Bone marrow (tissue), 2 donors: Measurements from ENCODE around the gene UBE3B.
"Not testable (repeated sequence)": the region's sequence is repeated elsewhere in the genome, so short reads cannot be mapped to it uniquely, and the experiment has no call there.

Experiments
- DNase-seq, 2 donors: peaks; one replicate each; lab custom pipeline; 2025; lab: John Stamatoyannopoulos, UW

Gene UBE3B

GRCh38 chr12:109473526-109474270 lies 3.7 kb upstream of the UBE3B start:
- not testable (repeated sequence) for DNase-seq

DNA sequence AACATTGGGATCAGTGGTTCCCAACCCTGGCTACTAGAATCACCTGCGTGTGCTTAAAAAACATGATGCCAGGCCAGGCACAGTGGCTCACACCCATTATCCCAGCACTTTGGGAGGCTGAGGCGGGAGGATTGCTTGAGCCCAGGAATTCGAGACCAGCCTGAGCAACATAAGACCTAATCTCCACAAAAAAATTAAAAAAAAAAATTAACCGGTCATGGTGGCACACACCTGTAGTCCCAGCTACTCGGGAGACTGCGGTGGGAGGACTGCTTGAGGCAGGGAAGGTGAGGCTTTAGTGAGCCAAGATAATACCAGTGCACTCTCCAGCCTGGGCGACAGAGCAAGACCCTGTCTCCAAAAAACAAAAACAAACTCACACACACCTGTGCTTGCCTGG lies 2.3 kb upstream of the UBE3B start:
- no peak for DNase-seq

GRCh38 chr12:109475993-109476806 lies 1.2 kb upstream of the UBE3B start:
- no peak for DNase-seq

- DNase-seq = no peak
Observed at GRCh38 chr12:109476807-109477184, 638 bp upstream of the UBE3B start.

DNA sequence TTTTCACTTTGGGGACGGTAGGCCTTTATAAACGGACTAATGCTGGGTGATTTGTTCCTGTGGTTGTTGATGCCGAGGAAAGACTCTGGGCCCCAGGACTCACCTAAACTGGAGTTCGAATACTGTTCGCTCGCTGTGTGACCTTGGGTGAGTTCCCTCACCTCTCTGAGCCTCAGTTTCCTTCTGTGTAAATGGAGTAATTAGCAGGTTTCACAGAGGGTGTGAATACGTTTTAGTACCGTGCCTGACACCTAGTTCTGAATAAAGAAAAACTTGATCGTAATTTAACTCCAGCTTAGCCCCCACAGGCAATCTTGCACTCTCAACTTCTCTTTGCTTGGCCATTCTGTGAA lies 505 bp downstream of the UBE3B start:
- no peak for DNase-seq

GRCh38 chr12:109479761-109480160 lies 2.3 kb downstream of the UBE3B start:
- no peak for DNase-seq

DNA sequence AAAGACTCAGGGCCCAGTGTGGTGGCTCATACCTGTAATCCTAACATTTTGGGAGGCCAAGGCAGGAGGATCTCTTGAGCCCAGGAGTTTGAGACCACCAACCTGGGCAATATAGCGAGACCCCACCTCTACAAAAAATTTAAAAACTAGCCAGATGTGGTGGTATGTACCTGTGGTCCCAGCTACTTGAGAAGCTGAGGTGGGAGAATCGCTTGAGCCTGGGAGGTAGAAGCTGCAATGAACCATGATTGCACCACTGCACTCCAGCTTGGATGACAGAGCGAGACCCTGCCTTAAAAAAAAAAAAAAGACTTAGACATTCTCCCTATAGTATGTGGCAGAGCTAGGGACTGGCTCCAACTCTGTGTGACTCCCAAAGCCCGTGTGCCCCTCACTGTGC lies 2.9 kb downstream of the UBE3B start:
- DNase-seq = no peak

DNA sequence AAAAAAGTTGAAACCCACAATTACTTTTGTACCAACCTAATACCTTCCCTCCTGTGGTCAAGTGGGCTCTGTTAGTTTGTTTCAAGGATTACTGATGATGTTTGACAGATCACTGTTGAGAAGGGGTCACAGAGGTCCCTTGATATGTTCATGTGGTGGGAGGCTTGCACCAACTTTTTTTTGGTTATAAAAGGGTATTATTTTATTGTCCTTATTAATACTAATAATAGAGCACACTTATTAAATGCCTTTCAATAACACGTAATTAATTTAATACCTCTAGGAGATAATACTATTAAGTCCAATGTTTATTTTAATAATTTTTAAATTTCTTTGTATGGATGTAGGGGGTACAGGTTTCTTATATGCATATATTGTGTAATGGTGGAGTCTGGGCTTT lies 4.4 kb downstream of the UBE3B start:
- DNase-seq = no peak

DNA sequence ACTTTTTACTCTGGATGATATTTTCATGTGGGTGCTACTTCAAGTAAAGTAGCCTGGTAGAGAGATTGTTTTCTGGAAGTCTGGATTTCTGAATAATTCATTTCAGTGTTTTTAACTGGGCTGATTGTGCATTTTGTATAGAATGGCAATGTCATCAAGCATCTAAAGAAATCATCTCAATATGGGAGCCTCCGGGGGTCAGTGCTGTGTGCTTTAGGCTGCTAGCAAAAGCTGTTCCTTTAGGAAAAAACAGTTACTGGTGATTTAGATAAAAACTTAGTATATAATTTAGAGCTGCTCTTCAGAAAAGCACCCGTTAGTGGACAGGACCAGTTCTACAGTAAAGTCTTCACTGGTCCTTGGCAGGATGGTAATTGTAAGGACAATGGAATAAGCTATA lies 5.1 kb downstream of the UBE3B start:
- DNase-seq = no peak

- no peak for DNase-seq
Observed at GRCh38 chr12:109482894-109483293, 5.5 kb downstream of the UBE3B start.

- no peak for DNase-seq
Observed at GRCh38 chr12:109483346-109483745, 5.9 kb downstream of the UBE3B start.

DNA sequence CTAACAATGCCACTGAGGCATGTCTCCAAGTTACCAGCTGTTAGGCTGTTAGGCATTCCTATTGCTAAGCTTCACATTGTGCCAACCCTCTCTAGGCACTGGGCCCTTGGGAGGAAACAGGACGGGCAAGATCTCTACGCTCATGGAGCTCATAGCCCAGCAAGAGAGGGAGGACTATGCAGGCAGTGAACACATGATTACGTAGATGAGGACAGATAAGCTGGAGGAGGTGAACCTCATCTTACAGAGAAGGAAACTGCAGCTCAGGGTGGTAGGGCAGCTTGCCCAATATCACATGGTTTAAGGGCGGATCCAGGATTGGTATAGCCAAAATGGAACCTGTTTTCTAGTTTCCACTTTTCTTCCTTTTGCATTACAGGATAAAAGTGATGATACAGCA lies 7.8 kb downstream of the UBE3B start:
- DNase-seq = no peak

GRCh38 chr12:109487181-109488050 lies 10.0 kb downstream of the UBE3B start:
- DNase-seq = no peak

- DNase-seq = no peak
Observed at GRCh38 chr12:109488051-109488665, 10.7 kb downstream of the UBE3B start.

DNA sequence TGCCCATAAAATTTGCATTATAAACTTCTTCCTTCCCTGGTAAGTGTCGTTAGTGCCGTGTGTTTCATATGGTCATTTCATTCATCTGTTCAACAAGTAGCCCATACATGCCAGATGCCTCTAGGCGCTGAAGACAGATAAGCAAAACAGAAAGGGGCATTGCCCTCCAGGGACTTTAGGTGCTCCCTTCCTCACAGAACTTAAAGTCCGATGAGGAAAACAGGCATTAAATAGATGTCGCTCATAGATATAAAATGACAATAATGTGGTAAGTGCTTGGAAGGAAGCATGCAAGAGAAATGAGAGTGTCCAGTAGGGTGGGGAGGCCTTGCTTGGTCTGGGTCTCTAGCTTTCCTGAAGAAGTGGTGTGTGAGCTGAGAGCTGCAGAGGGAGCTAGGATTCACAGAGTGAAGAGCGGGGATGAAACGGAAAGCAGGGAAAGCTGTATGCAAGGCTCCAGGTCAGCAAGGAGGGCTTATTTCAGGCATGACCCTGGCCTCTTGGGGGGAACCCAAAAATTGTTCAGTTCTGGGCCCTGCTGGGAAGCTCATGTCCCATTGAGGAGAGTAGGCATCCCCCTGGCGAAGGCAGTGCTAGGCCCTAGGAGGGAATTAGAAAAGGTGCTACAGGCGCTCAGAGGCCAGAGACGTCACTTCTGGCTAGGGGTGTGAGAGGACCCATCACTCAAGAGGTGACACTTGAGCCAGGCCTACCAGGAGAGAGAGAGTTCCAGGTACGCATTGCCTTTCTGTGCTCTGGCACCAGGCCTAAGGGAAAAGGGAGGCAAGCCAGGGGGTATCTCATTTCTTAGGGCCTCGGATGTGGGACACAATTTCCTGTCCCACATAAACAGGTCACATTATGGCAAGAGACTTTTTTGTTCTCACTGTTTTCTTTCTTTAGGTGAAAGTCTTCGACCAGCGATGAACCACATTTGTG lies 11.9 kb downstream of the UBE3B start:
- DNase-seq = no peak

- DNase-seq = no peak
Observed at GRCh38 chr12:109489955-109490565, 12.6 kb downstream of the UBE3B start.

DNA sequence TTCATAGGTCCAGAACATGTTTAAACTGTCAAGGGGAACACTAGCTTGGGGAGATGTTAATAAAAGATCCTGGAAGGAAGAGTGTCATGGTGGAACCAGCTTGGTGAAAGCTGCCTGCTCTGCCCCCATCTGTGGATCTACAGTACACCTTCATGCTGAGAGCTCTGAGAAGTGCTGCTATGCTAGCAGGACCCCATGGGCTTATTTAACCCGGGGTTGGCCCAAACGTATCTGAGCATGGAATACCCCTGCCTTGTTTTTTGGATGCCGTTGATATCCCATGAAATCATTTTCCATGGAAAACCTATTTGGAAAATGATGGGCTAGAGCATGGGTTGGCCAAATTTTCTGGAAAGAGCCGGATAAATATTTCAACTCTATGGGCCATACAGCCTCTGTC lies 14.2 kb downstream of the UBE3B start:
- no peak for DNase-seq

DNA sequence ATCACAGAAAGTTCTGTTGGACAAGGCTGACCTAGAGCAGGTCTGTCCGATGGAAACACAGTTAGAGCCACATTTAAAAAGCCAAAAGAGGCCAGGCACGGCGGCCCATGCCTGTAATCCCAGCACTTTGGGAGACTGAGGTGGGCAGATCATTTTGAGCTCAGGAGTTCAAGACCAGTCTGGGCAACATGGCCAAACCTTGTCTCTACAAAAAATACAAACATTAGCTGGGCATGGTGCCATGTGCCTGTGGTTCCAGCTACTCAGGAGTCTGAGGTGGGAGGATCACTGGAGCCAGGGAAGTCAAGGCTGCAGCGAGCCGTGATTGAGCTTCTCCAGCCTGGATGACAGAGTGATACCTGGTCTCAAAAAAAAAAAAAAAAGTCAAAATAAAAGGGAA lies 14.9 kb downstream of the UBE3B start:
- DNase-seq = no peak

DNA sequence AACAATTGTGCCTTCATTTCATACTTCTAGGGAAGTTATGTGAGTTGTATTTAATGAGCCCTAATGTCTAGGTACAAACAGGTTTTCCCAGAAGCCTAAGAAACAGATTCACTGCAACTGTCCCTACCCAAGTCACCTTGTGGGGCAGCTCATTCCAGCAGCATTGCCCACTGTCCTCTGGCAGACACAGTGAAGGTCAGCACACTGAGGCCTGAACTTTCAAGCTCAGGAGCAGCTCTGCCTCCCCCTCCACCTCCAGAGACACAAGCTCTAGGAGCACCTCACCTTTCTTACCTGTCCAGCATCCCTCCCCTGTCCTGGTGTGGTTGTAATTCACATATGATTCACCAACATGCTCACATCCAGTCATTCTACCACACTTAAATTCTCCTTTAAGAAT lies 15.7 kb downstream of the UBE3B start:
- no peak for DNase-seq

DNA sequence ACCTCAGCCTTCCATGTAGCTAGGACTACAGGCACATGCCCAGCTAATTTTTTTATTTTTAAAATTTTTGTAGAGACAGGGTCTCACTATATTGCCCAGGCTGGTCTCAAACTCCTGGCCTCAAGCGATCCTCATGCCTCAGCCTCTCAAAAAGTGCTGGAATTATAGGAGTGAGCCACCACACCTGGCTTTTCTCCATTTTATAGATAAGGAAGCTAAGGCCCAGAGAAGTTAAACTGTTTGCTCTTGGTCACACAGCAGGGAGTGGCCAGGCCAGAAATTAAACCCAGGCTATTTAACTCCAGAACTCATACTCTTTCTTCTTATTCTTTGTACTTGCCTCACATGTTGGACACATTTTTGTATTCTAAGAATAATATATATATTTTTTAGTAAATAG lies 16.5 kb downstream of the UBE3B start:
- DNase-seq = no peak
